Embryonic facial prominence (tissue), 1 donor: ENCODE data around the gene ENTPD1.
"Not testable (repeated sequence)": the region's sequence is repeated elsewhere in the genome, so short reads cannot be mapped to it uniquely, and the experiment has no call there.

Experiments used
- DNase-seq: peaks from one replicate; pipeline ENCODE4 v3.0.0-alpha.2; 2016; ENCODE audit errors: extremely low spot score

ENTPD1 gene

GRCh38 chr10:95794195-95794594, 38.2 kb downstream of the ENTPD1 start:
- DNase-seq, result no peak

GRCh38 chr10:95795602-95796001, 39.6 kb downstream of the ENTPD1 start:
- no peak for DNase-seq

GRCh38 chr10:95796504-95796903, 40.5 kb downstream of the ENTPD1 start:
- DNase-seq, result no peak

- DNase-seq, result no peak
Observed at GRCh38 chr10:95798096-95798855, 42.3 kb downstream of the ENTPD1 start.

GRCh38 chr10:95800286-95800685, 44.3 kb downstream of the ENTPD1 start:
- DNase-seq, result not testable (repeated sequence)

GRCh38 chr10:95806687-95807380, 50.9 kb downstream of the ENTPD1 start:
- not testable (repeated sequence) for DNase-seq

GRCh38 chr10:95808705-95809308, 52.8 kb downstream of the ENTPD1 start:
- DNase-seq, result not testable (repeated sequence)

- DNase-seq, result no peak
Observed at GRCh38 chr10:95809370-95810197, 53.6 kb downstream of the ENTPD1 start.

GRCh38 chr10:95810198-95810976, 54.4 kb downstream of the ENTPD1 start:
- DNase-seq, result no peak

- DNase-seq, result no peak
Observed at GRCh38 chr10:95813054-95813685, 57.2 kb downstream of the ENTPD1 start.

GRCh38 chr10:95814011-95814727, 58.2 kb downstream of the ENTPD1 start:
- no peak for DNase-seq

GRCh38 chr10:95815133-95815532, 59.2 kb downstream of the ENTPD1 start:
- no peak for DNase-seq

GRCh38 chr10:95815701-95816240, 59.8 kb downstream of the ENTPD1 start:
- no peak for DNase-seq

GRCh38 chr10:95818010-95818409, 62.0 kb downstream of the ENTPD1 start:
- no peak for DNase-seq

- no peak for DNase-seq
Observed at GRCh38 chr10:95818668-95819067, 62.7 kb downstream of the ENTPD1 start.

- no peak for DNase-seq
Observed at GRCh38 chr10:95819620-95820329, 63.8 kb downstream of the ENTPD1 start.

GRCh38 chr10:95820363-95820762, 64.4 kb downstream of the ENTPD1 start:
- DNase-seq, result no peak

- no peak for DNase-seq
Observed at GRCh38 chr10:95821720-95822119, 65.8 kb downstream of the ENTPD1 start.

- no peak for DNase-seq
Observed at GRCh38 chr10:95830044-95830443, 74.1 kb downstream of the ENTPD1 start.
